NB4 (cell line): ENCODE results near the gene DRICH1.
"Not testable (repeated sequence)": the region's sequence is repeated elsewhere in the genome, so short reads cannot be mapped to it uniquely, and the experiment has no call there.

ENCODE experiments used
- DNase-seq: peaks from one replicate; pipeline ENCODE4 v3.0.0; 2010; ENCODE audit warnings: low read depth
- H3K4me3 ChIP-seq: one replicate; pipeline ENCODE4 v1.5.1; 2011; ENCODE audit warnings: mild to moderate bottlenecking, low read depth, low read length, moderate library complexity
- MAX ChIP-seq: IDR thresholded peaks from 2 replicates; pipeline ENCODE4 v1.6.1; 2011; ENCODE audit warnings: low read depth, low read length
- MYC ChIP-seq: IDR thresholded peaks from 2 replicates; pipeline ENCODE4 v1.6.1; 2011; ENCODE audit warnings: low read depth, low read length
- POLR2A ChIP-seq: IDR thresholded peaks from 2 replicates; pipeline ENCODE4 v1.6.1; 2011; ENCODE audit warnings: mild to moderate bottlenecking; ENCODE audit not compliant: insufficient read length; ENCODE audit errors: extremely low read depth
- TF ChIP-seq, protein P1 (sequence below): IDR thresholded peaks from one replicate; pipeline ENCODE4 v1.5.1; 2012; ENCODE audit warnings: low read depth, low read length

Gene DRICH1

DNA sequence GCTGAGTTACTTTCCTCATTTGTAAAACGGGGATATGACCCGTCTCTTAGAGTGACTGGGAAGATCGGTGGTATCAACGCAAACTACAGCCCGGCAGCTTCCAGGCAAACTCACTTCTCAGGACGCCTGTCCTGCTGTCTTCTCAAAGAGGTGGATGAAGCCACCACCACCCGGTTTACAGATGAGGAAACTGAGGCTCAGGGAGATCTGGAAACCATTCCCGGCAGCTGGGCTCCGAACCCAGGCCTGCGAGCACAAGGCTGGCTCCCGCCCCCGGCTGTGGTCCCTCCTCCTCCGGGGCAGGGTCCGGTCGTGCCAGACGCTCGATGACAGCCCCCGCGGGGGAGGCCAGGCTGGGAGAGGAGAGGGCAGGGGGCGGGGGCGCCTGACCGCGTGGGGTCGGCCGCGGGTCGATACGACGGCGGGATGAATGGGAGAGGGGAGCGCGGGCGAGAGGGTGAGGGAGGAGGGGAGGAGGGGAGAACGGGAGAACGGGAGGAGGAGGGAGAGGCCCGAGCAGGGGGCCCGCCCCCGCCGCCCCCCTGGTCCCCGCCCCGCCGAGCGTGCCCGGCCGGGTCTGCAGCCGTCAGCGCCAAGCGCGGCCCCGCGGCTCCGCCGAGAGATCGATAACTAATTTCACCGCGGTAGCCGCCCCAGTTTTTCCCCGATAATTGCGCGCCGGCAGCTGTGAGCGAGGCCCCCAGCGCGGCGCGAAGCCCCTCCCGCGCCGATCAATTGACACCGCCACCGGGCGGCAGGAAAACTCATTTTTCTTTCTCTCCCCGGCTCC is 66.0 kb downstream of the DRICH1 start:
- H3K4me3 ChIP-seq = no peak overlapping the region
- TF ChIP-seq POLR2A (no peak), MYC (no peak)
- TF ChIP-seq, protein P1, sequence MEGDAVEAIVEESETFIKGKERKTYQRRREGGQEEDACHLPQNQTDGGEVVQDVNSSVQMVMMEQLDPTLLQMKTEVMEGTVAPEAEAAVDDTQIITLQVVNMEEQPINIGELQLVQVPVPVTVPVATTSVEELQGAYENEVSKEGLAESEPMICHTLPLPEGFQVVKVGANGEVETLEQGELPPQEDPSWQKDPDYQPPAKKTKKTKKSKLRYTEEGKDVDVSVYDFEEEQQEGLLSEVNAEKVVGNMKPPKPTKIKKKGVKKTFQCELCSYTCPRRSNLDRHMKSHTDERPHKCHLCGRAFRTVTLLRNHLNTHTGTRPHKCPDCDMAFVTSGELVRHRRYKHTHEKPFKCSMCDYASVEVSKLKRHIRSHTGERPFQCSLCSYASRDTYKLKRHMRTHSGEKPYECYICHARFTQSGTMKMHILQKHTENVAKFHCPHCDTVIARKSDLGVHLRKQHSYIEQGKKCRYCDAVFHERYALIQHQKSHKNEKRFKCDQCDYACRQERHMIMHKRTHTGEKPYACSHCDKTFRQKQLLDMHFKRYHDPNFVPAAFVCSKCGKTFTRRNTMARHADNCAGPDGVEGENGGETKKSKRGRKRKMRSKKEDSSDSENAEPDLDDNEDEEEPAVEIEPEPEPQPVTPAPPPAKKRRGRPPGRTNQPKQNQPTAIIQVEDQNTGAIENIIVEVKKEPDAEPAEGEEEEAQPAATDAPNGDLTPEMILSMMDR = no peak
- DNase-seq = no peak

GRCh38 chr22:23565305-23565914 is 66.7 kb downstream of the DRICH1 start:
- TF ChIP-seq POLR2A (no peak), MAX (no peak), MYC (no peak)
- TF ChIP-seq, protein P1 = peak; percentile 22
- peak; percentile 56 for DNase-seq
- H3K4me3 ChIP-seq = no peak overlapping the region

DNA sequence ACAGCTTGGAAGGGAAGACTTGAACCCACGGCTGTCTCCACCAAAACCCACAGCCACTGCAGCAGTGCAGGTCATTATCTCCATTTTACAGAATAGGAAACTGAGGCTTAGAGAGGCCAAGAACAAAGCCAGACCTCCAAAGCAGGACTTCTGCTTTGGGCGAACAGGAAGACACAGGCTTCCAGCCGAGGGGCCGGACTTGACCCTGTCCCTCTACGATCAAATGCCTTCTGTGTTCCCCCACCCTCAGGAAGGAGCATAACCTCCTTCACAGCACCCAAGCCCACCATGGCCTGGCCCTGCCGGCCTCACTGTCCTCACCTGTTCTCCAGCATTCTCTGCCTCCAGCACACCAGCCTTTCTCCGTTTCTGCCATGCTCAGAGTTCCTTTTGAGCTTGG is 67.8 kb downstream of the DRICH1 start:
- TF ChIP-seq POLR2A (no peak), MAX (no peak), MYC (no peak)
- TF ChIP-seq, protein P1 = no peak

DNA sequence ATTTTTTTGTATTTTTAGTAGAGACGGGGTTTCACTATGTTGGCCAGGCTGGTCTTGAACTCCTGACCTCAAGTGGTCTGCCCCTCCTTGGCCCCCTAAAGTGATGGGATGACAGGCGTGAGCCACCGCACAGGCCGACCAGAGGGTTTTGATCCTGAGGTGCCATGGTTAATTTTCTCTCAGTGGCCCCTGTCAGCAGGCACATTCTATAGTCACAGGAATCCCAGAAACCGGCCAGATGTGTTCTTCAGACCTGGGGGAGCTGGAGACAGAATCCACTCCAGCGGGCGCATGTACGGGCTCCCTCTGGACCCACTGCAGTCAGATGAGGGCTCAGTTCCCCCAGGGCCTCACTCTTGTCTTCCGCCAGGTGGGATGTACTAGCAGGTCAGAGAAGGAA is 69.0 kb downstream of the DRICH1 start:
- TF ChIP-seq POLR2A = no peak
- no peak for TF ChIP-seq MYC
- TF ChIP-seq, protein P1 = no peak
- no peak for TF ChIP-seq MAX
- DNase-seq = no peak
- no peak overlapping the region for H3K4me3 ChIP-seq

More for the DNA sequence above, 67.8 kb downstream of the DRICH1 start:
- no peak for DNase-seq
- no peak overlapping the region for H3K4me3 ChIP-seq

DNA sequence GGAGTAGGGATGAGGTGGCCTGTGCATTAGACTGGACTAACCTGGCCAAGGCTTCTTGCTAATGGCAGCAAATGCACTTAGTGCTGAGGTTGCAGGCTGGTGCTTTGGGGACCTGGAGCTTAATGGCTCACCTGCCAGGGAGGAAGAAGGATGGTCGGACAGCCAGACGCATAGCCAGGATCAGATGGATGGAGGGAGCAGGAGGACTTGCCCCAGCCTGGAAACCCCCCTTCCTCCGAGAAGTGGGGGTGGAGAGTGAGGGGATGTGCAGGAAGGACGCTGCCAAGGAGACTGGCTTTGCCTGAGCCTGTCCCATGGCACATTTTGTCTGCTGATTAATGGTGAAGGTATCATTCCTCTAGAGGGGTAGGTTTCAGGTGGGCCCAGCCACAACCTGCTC is 69.9 kb downstream of the DRICH1 start:
- no peak for DNase-seq
- TF ChIP-seq MYC (no peak), MAX (no peak), POLR2A (no peak)
- TF ChIP-seq, protein P1 = no peak

DNA sequence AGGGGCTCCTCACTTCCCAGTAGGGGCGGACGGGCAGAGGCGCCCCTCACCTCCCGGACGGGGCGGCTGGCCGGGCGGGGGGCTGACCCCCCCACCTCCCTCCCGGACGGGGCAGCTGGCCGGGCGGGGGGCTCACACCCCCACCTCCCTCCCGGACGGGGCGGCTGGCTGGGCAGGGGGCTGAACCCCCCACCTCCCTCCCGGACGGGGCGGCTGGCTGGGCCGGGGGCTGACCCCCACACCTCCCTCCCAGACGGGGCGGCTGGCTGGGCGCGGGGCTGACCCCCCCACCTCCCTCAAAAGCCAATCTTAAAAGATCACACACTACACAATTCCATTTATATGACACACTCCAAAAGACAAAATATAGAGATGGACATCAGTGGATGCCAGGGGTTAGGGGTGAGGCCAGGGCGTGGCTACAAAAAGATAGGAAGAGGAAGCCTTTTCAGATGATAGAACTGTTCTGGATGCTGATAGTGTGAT is 71.1 kb downstream of the DRICH1 start:
- H3K4me3 ChIP-seq, DNase-seq: not testable (repeated sequence)

More for the DNA sequence above, 69.9 kb downstream of the DRICH1 start:
- H3K4me3 ChIP-seq = no peak overlapping the region

- H3K4me3 ChIP-seq, DNase-seq: not testable (repeated sequence)
These were observed 71.9 kb downstream of the DRICH1 start for GRCh38 chr22:23560215-23560614.
